CD4-positive, alpha-beta T cell (primary cell): ENCODE measurements around the gene FGF5. TPM values are rescaled to one million over a fixed set of nuclear protein-coding genes. Genes with fewer than 3 reads are reported as not detected.

Experiments used
- ATAC-seq: fragments of 200-7000 bp; cut with Tn5 transposase; one replicate; pipeline ENCODE4 v1.10.0; 2022; ENCODE audit warnings: mild to moderate bottlenecking; ENCODE audit not compliant: poor library complexity
- CTCF ChIA-PET: fragments of 350-600 bp; sonication (Branson Sonifier 250); formaldehyde crosslinking; loops from one replicate; lab custom pipeline; 2021; ENCODE audit warnings: antibody characterized with exemption, inconsistent platforms; lab: Charles Lee
- POLR2A ChIA-PET: fragments of 350-600 bp; sonication (Branson Sonifier 250); formaldehyde crosslinking; loops from one replicate; lab custom pipeline; 2021; ENCODE audit warnings: antibody characterized with exemption, inconsistent platforms; lab: Charles Lee
- DNase-seq, 14 experiments: peaks; one replicate each; pipeline ENCODE4 v3.0.0-alpha.2; 2013 to 2020; ENCODE audit warnings: mixed read lengths in 2 of 14
- H3K27ac ChIP-seq, 2 donors: one replicate each; pipeline versions ENCODE4 v1.5.1 to v1.7.0; 2013; ENCODE audit warnings: low read length in 2 of 2, low read depth in 1 of 2, mild to moderate bottlenecking in 1 of 2
- H3K27me3 ChIP-seq, 2 experiments: 1 replicate in 1 of 2; 2 replicates in 1 of 2; pipeline versions ENCODE4 v1.6.1 to v1.7.0; 2013; ENCODE audit warnings: low read length in 2 of 2, control low read depth in 1 of 2, mild to moderate bottlenecking in 1 of 2, moderate library complexity in 1 of 2; ENCODE audit not compliant: insufficient read depth in 2 of 2, control insufficient read depth in 1 of 2
- H3K36me3 ChIP-seq: one replicate; pipeline ENCODE4 v1.6.1; 2013; ENCODE audit warnings: low read length, control low read depth; ENCODE audit not compliant: insufficient read depth
- H3K4me1 ChIP-seq: one replicate; pipeline ENCODE4 v1.6.1; 2013; ENCODE audit warnings: low read length, control low read depth; ENCODE audit not compliant: insufficient read depth
- H3K4me3 ChIP-seq: one replicate; pipeline ENCODE4 v1.5.1; 2013; ENCODE audit warnings: mild to moderate bottlenecking, low read length, moderate library complexity
- H3K9me3 ChIP-seq, 2 experiments: 1 replicate in 1 of 2; 2 replicates in 1 of 2; pipeline versions ENCODE4 v1.6.1 to v1.7.0; 2013; ENCODE audit warnings: low read length in 2 of 2, mild to moderate bottlenecking in 2 of 2, control low read depth in 1 of 2, moderate library complexity in 1 of 2; ENCODE audit not compliant: control insufficient read depth in 1 of 2, insufficient read depth in 1 of 2
- H3K27ac Mint-ChIP-seq: one replicate; pipeline ENCODE4 v1.8.0; 2020; ENCODE audit warnings: mixed read lengths
- H3K27me3 Mint-ChIP-seq: one replicate; pipeline ENCODE4 v1.8.0; 2021; ENCODE audit warnings: mixed read lengths
- H3K36me3 Mint-ChIP-seq: one replicate; pipeline ENCODE4 v1.8.0; 2021; ENCODE audit warnings: low read depth, mixed read lengths
- H3K4me1 Mint-ChIP-seq: one replicate; pipeline ENCODE4 v1.8.0; 2021; ENCODE audit warnings: low read depth, mixed read lengths
- H3K4me3 Mint-ChIP-seq: one replicate; pipeline ENCODE4 v1.8.0; 2020; ENCODE audit warnings: mild to moderate bottlenecking, mixed read lengths
- H3K9me3 Mint-ChIP-seq: one replicate; pipeline ENCODE4 v1.8.0; 2020; ENCODE audit warnings: mixed read lengths
- intact Hi-C, 2 experiments: fragments of 100-400 bp; cut with DNase I in 1 of 2; cut with micrococcal nuclease in 1 of 2; formaldehyde crosslinking; loops; one replicate each; pipeline versions ENCODE4 v1.15.1 to v1.9.0; 2023 to 2025; cut with DNase I, micrococcal nuclease
- total RNA-seq, 174 experiments: library from RNA in 2 of 174; stranded (reverse) in 2 of 174; gene quantifications; one replicate each; pipeline ENCODE4 v1.2.3 and lab custom pipeline; 2021 to 2026
- TF ChIP-seq, protein P1 (sequence below): fragments of 200-600 bp; IDR thresholded peaks from one replicate; pipeline ENCODE4 v1.8.0; 2022; ENCODE audit warnings: antibody characterized with exemption, mild to moderate bottlenecking

Gene FGF5
- total RNA-seq, 2 experiments from 2014 or later, result 0.05 to 0.06 TPM

DNA sequence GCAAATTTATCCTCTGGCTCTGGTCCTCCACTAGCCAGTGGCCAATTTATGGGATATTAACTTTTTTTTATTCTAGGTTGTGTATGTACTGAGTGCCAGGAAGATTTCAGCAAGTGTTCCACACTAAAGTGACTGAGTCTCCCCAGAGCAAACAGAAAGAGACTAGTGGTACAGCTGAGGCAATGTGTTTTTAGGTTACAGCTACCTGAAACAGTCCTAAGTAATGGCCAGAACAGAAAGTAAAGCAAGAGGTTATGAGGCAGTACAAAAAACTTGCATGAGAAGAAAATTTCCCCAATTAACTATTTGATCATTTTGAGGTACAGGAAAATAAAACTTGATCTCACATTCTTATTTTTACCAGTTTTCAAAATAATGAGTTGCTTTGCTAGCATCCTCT lies 38.0 kb upstream of the FGF5 start:
- Histone ChIP-seq H3K27me3 (peaks cover 0 to 23% of the 10 kb centered on the region in 2 experiments), H3K9me3 (no peaks in the 10 kb centered on the region), H3K36me3 (no peaks in the 10 kb centered on the region), H3K4me1 (no peaks in the 10 kb centered on the region), H3K4me3 (no peak overlapping the region), H3K27ac (no peak overlapping the region)
- Mint-ChIP-seq H3K27me3 (peaks cover 30% of the 10 kb centered on the region), H3K36me3 (no peaks in the 10 kb centered on the region), H3K4me3 (no peak overlapping the region), H3K4me1 (no peaks in the 10 kb centered on the region), H3K9me3 (no peaks in the 10 kb centered on the region), H3K27ac (no peak overlapping the region)
- no peak for ATAC-seq
- POLR2A ChIA-PET, result no interaction called here
- intact Hi-C loops, result no loop called here
- TF ChIP-seq, protein P1, sequence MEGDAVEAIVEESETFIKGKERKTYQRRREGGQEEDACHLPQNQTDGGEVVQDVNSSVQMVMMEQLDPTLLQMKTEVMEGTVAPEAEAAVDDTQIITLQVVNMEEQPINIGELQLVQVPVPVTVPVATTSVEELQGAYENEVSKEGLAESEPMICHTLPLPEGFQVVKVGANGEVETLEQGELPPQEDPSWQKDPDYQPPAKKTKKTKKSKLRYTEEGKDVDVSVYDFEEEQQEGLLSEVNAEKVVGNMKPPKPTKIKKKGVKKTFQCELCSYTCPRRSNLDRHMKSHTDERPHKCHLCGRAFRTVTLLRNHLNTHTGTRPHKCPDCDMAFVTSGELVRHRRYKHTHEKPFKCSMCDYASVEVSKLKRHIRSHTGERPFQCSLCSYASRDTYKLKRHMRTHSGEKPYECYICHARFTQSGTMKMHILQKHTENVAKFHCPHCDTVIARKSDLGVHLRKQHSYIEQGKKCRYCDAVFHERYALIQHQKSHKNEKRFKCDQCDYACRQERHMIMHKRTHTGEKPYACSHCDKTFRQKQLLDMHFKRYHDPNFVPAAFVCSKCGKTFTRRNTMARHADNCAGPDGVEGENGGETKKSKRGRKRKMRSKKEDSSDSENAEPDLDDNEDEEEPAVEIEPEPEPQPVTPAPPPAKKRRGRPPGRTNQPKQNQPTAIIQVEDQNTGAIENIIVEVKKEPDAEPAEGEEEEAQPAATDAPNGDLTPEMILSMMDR, result no peak
- DNase-seq, result no peak
- CTCF ChIA-PET, result no interaction called here

DNA sequence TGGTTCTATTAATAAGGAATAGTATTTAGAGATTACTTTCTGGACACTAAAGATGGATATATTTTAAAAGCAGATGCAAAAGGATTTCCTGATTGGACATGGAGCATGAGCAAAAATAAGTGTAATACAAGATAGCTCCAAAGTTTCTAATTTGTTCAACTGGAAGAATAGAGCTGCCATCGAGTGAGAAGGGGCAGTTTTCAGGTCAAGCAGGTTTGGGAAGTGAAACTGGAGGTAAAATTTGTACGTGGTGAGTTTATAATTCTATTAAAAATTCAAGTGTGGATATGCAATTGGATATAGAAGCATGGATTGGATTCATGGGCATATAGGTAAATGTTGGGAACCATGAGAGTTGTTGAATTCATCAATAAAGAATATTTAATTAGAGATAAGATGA lies 37.3 kb upstream of the FGF5 start:
- ChIA-PET POLR2A (interaction anchor here (0.6 kb wide), 1 partner anchor 8 kb away, joined by 3 read pairs; no protein-coding TSS in a partner anchor), CTCF (no interaction called here)
- Histone ChIP-seq H3K4me3 (no peak overlapping the region), H3K27me3 (peaks cover 0 to 23% of the 10 kb centered on the region in 2 experiments), H3K4me1 (no peaks in the 10 kb centered on the region), H3K9me3 (no peaks in the 10 kb centered on the region), H3K36me3 (no peaks in the 10 kb centered on the region), H3K27ac (no peak overlapping the region)
- H3K27ac Mint-ChIP-seq, result no peak overlapping the region
- DNase-seq (no peak), ATAC-seq (no peak)
- intact Hi-C loops, result no loop called here
- peaks cover 30% of the 10 kb centered on the region for H3K27me3 Mint-ChIP-seq
- no peaks in the 10 kb centered on the region for H3K4me1 Mint-ChIP-seq
- TF ChIP-seq, protein P1, result no peak
- H3K9me3 Mint-ChIP-seq, result no peaks in the 10 kb centered on the region
- H3K36me3 Mint-ChIP-seq, result no peaks in the 10 kb centered on the region
- H3K4me3 Mint-ChIP-seq, result no peak overlapping the region

DNA sequence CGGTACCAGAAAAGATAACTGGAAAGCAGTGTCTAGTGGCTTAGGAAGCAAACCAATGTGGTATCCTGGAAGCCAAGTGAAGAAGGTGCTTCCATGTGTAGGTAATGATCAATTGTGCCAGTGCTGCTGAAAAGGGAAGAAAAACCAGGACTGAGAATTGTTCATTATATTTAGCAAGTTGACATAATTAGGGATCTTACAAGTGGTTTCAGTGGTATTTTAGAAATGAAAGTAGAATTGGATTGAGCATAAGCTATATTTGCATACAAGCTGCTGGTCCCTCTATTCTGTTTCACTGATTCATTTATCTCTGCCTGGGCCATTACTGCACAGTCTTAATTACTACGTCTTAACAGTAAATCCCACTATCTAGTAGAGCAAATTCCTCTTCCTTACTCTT lies 36.9 kb upstream of the FGF5 start:
- Histone ChIP-seq H3K27ac (no peak overlapping the region), H3K36me3 (no peaks in the 10 kb centered on the region), H3K27me3 (peaks cover 0 to 23% of the 10 kb centered on the region in 2 experiments), H3K9me3 (no peaks in the 10 kb centered on the region), H3K4me3 (no peak overlapping the region), H3K4me1 (no peaks in the 10 kb centered on the region)
- intact Hi-C loops, result no loop called here
- DNase-seq (no peak), ATAC-seq (no peak)
- ChIA-PET POLR2A (interaction anchor here (0.6 kb wide), 2 partner anchors 9 to 42 kb away, joined by 3 to 4 read pairs; no protein-coding TSS in a partner anchor), CTCF (interaction anchor here (0.9 kb wide), 1 partner anchor 9 kb away, joined by 3 read pairs; no protein-coding TSS in a partner anchor)
- Mint-ChIP-seq H3K27me3 (peaks cover 30% of the 10 kb centered on the region), H3K4me3 (no peak overlapping the region), H3K4me1 (no peaks in the 10 kb centered on the region), H3K36me3 (no peaks in the 10 kb centered on the region), H3K9me3 (no peaks in the 10 kb centered on the region), H3K27ac (no peak overlapping the region)
- TF ChIP-seq, protein P1, result no peak
